IgD-negative memory B cell (primary cell): ENCODE measurements around the gene MYO5A. TPM values are rescaled to one million over a fixed set of nuclear protein-coding genes. Genes with fewer than 3 reads are reported as not detected.
"Not testable (repeated sequence)": the region's sequence is repeated elsewhere in the genome, so short reads cannot be mapped to it uniquely, and the experiment has no call there.

Source experiments
- H3K27ac Mint-ChIP-seq, 3 donors: one replicate each; pipeline ENCODE4 v1.8.0; 2020 to 2022; ENCODE audit warnings: mild to moderate bottlenecking in 3 of 3, mixed read lengths in 3 of 3, moderate library complexity in 1 of 3
- H3K27me3 Mint-ChIP-seq: one replicate; pipeline ENCODE4 v1.8.0; 2021; ENCODE audit warnings: mixed read lengths
- H3K36me3 Mint-ChIP-seq: one replicate; pipeline ENCODE4 v1.8.0; 2020; ENCODE audit warnings: mild to moderate bottlenecking, mixed read lengths
- H3K4me1 Mint-ChIP-seq, 3 donors: one replicate each; pipeline ENCODE4 v1.8.0; 2020 to 2022; ENCODE audit warnings: mixed read lengths in 3 of 3, mild to moderate bottlenecking in 1 of 3
- H3K4me3 Mint-ChIP-seq, 4 donors: one replicate each; pipeline ENCODE4 v1.8.0; 2020 to 2022; ENCODE audit warnings: mild to moderate bottlenecking in 4 of 4, mixed read lengths in 4 of 4, moderate library complexity in 3 of 4
- H3K9me3 Mint-ChIP-seq, 3 donors: one replicate each; pipeline ENCODE4 v1.8.0; 2020 to 2021; ENCODE audit warnings: mixed read lengths in 3 of 3, mild to moderate bottlenecking in 1 of 3
- polyA plus RNA-seq: library from polyadenylated mRNA; unstranded; fragments of 300-500 nt; fragmentation: Illumina TruSeq; gene quantifications from one replicate; pipeline ENCODE4 v1.2.3, GENCODE V29; 2021

The MYO5A gene
- polyA plus RNA-seq, 1 donor from 2014 or later = 16.7 TPM

- Mint-ChIP-seq H3K36me3 (peaks cover 2% of the 10 kb centered on the region), H3K9me3 (no peaks in the 10 kb centered on the region), H3K4me1 (peaks cover 35 to 60% (median 55%) of the 10 kb centered on the region in 3 donors), H3K4me3 (no peak overlapping the region), H3K27ac (peak overlapping the region in 1 of 3 donors; percentile 39), H3K27me3 (no peaks in the 10 kb centered on the region)
Observed at GRCh38 chr15:52524223-52525136, 4.2 kb downstream of the MYO5A start.

- Mint-ChIP-seq H3K4me3 (no peak overlapping the region), H3K36me3 (peaks cover 2% of the 10 kb centered on the region), H3K4me1 (peaks cover 39 to 65% (median 60%) of the 10 kb centered on the region in 3 donors), H3K27ac (peak overlapping the region; percentile 12 to 67 (median 46)), H3K9me3 (no peaks in the 10 kb centered on the region), H3K27me3 (no peaks in the 10 kb centered on the region)
Observed at GRCh38 chr15:52523647-52524046, 5.0 kb downstream of the MYO5A start.

DNA sequence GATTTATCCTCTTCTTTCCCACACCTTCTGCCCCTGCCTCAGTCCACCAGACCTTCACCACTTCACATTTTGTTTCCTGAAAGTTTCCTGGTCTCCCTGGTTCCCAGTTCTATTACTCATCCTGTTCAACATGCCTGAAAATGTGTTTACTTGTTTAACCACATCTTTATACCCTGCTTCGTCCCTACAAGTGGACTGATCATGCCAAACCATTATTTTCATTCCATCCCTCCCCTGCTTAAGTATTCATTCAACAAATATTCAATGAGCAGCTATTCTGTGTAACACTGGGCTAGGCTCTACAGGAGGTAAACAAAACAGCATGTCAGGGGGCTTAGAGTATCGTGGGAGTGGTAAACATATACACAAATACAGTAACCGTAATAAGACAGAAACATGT is 5.5 kb downstream of the MYO5A start:
- Mint-ChIP-seq H3K36me3 (peaks cover 2% of the 10 kb centered on the region), H3K9me3 (no peaks in the 10 kb centered on the region), H3K4me1 (peaks cover 42 to 69% (median 65%) of the 10 kb centered on the region in 3 donors), H3K27me3 (no peaks in the 10 kb centered on the region), H3K4me3 (no peak overlapping the region), H3K27ac (peak overlapping the region; percentile 12 to 67 (median 46))

DNA sequence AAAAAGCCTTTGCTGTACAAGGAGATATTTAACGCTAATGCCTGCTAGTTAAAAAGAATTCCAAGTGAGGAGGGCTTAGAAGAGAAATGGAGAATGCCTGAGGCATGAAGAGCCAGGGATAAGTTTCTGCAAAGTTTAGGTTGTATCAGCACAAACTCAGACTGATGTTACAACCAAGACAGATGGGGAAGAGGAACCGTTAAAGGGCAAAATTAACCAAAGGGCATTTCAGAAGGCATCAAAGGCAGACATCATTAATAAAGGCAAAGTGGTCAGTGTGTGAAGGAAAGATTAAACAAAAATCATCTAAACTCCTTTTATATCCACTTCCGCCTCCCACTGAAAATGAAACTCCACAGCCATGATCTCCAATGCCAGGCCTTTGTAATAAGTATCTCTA is 7.0 kb downstream of the MYO5A start:
- Mint-ChIP-seq H3K9me3 (no peaks in the 10 kb centered on the region), H3K4me3 (no peak overlapping the region), H3K4me1 (peaks cover 39 to 59% (median 50%) of the 10 kb centered on the region in 3 donors), H3K36me3 (peaks cover 2% of the 10 kb centered on the region), H3K27ac (no peak overlapping the region), H3K27me3 (no peaks in the 10 kb centered on the region)

GRCh38 chr15:52520421-52520820 is 8.3 kb downstream of the MYO5A start:
- Mint-ChIP-seq H3K4me1 (peaks cover 39 to 52% (median 42%) of the 10 kb centered on the region in 3 donors), H3K27ac (peak overlapping the region in 2 of 3 donors; percentile 27 to 47), H3K36me3 (peaks cover 2% of the 10 kb centered on the region), H3K9me3 (no peaks in the 10 kb centered on the region), H3K4me3 (peak overlapping the region in 1 of 4 donors; percentile 25), H3K27me3 (no peaks in the 10 kb centered on the region)

GRCh38 chr15:52518487-52519371 is 10.0 kb downstream of the MYO5A start:
- Mint-ChIP-seq H3K4me3 (no peak overlapping the region), H3K36me3 (peaks cover 2% of the 10 kb centered on the region), H3K9me3 (no peaks in the 10 kb centered on the region), H3K27me3 (no peaks in the 10 kb centered on the region), H3K27ac (peak overlapping the region in 1 of 3 donors; percentile 6), H3K4me1 (peaks cover 35 to 43% (median 40%) of the 10 kb centered on the region in 3 donors)

DNA sequence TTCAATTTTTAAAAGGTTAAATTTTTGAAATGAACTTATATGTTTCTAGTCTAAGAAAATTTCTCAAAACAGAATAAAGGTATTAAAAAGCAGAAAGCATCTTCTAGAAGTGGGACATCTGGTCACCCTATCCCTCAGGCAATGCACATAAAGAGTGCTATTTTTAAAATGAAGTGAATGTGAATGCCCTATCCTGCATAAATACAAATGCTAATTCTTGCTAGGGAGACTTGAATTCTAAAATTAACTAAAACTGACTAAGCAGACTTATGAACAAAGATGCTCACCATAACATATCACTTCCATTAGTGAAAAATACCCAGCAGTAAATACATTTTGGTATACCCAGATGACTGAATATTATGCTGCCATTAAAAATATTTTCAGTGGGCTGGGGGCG is 11.7 kb downstream of the MYO5A start:
- peaks cover 26 to 33% (median 26%) of the 10 kb centered on the region in 3 donors for H3K4me1 Mint-ChIP-seq
- H3K27ac Mint-ChIP-seq = no peak overlapping the region
- no peak overlapping the region for H3K4me3 Mint-ChIP-seq
- no peaks in the 10 kb centered on the region for H3K9me3 Mint-ChIP-seq
- no peaks in the 10 kb centered on the region for H3K36me3 Mint-ChIP-seq
- no peaks in the 10 kb centered on the region for H3K27me3 Mint-ChIP-seq

DNA sequence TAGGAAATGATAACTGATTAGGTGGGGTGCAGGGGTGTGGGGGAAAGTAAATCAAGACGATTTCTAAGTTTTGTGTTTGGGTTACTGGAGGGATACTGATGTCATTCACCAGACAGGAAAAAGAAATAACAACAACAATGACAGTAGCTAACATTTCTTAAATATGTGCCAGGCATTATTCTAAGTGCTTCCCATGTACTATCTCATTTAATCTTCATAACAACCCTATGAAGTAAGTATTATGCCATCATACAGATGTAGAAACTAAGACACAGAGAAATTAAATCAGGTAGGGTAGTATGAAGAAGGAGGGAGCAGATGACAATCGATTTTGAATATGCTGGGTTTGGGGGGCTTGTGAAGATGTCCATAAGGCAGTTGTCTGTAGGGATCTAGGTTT is 13.3 kb downstream of the MYO5A start:
- no peaks in the 10 kb centered on the region for H3K9me3 Mint-ChIP-seq
- peaks cover 10 to 32% (median 22%) of the 10 kb centered on the region in 3 donors for H3K4me1 Mint-ChIP-seq
- H3K27me3 Mint-ChIP-seq = no peaks in the 10 kb centered on the region
- H3K36me3 Mint-ChIP-seq = no peaks in the 10 kb centered on the region
- H3K27ac Mint-ChIP-seq = no peak overlapping the region
- no peak overlapping the region for H3K4me3 Mint-ChIP-seq

DNA sequence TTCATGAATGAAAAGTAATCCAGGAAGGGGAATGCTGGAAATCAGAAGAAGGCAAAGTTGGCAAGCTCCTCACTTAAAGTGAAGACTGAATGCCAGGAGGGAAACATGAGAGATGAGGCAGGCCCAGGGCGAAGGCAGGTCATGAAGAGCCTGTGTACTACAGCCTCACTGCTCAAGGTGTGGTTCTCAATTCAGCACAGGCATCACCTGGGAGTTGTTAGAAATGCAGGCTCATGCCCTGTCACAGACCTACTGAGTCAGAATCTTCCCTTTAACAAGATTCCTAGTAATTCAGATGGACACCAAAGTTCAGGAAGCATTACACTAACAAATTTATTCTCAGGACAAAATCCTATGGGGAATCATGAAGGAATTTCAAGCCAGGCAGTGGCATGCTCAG is 14.2 kb downstream of the MYO5A start:
- H3K4me1 Mint-ChIP-seq = peaks cover 16 to 35% (median 18%) of the 10 kb centered on the region in 3 donors

GRCh38 chr15:52512869-52513268 is 15.8 kb downstream of the MYO5A start:
- H3K27me3 Mint-ChIP-seq, H3K9me3 Mint-ChIP-seq, H3K4me3 Mint-ChIP-seq, H3K36me3 Mint-ChIP-seq: not testable (repeated sequence)
- Mint-ChIP-seq H3K27ac (peak overlapping the region in 1 of 3 donors; percentile 80), H3K4me1 (peaks cover 16 to 37% (median 21%) of the 10 kb centered on the region in 3 donors)

More for the DNA sequence above, 14.2 kb downstream of the MYO5A start:
- Mint-ChIP-seq H3K9me3 (no peaks in the 10 kb centered on the region), H3K27me3 (no peaks in the 10 kb centered on the region), H3K36me3 (no peaks in the 10 kb centered on the region), H3K4me3 (no peak overlapping the region), H3K27ac (no peak overlapping the region)

GRCh38 chr15:52511084-52511483 is 17.6 kb downstream of the MYO5A start:
- Mint-ChIP-seq H3K36me3 (no peaks in the 10 kb centered on the region), H3K9me3 (no peaks in the 10 kb centered on the region), H3K4me3 (no peak overlapping the region), H3K4me1 (peaks cover 23 to 43% (median 30%) of the 10 kb centered on the region in 3 donors), H3K27ac (no peak overlapping the region), H3K27me3 (no peaks in the 10 kb centered on the region)

DNA sequence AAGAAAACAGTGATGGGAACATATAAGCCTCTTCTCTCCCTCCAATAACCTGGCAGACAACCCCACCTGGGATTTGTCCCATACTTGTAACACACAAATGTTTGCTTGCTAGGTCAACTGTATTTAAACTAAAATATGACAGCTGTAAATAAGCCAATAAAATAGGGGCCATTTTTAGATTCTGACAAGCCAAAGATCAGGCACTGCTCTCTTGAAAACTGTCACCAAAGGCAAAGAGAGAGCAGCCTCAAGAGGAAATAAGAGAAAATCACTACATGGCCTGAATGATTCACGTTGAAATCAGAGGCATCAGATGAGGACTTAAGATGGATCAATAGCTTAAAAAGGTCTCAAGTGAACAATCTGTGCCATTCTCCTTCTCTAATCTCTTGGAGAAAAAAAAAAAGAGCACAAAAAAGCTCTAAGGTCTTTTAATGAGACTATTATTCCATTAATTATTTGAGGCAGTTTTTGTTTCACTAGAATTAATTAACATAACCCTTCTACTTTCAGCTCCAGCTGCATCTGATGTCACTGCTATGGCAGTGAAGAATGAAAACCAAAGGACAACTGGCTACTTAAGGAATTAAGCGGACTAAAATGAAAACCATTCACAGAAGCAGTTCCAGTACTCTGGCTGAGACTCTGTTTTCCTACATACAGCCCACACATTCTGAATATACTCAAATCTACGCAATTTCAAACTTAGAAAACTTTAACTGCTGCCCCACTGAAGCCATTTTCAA is 19.0 kb downstream of the MYO5A start:
- H3K4me3 Mint-ChIP-seq = no peak overlapping the region
- H3K27ac Mint-ChIP-seq = peak overlapping the region in 1 of 3 donors; percentile 68
- H3K4me1 Mint-ChIP-seq = peaks cover 23 to 50% (median 36%) of the 10 kb centered on the region in 3 donors
- H3K27me3 Mint-ChIP-seq = no peaks in the 10 kb centered on the region
- H3K9me3 Mint-ChIP-seq = no peaks in the 10 kb centered on the region
- no peaks in the 10 kb centered on the region for H3K36me3 Mint-ChIP-seq

GRCh38 chr15:52506549-52506948 is 22.1 kb downstream of the MYO5A start:
- H3K4me3 Mint-ChIP-seq = no peak overlapping the region
- no peaks in the 10 kb centered on the region for H3K27me3 Mint-ChIP-seq
- H3K36me3 Mint-ChIP-seq = no peaks in the 10 kb centered on the region
- H3K4me1 Mint-ChIP-seq = peaks cover 42 to 64% (median 49%) of the 10 kb centered on the region in 3 donors
- no peak overlapping the region for H3K27ac Mint-ChIP-seq
- H3K9me3 Mint-ChIP-seq = no peaks in the 10 kb centered on the region

- peak overlapping the region in 1 of 4 donors; percentile 23 for H3K4me3 Mint-ChIP-seq
- H3K36me3 Mint-ChIP-seq = peaks cover 2% of the 10 kb centered on the region
- H3K27me3 Mint-ChIP-seq = no peaks in the 10 kb centered on the region
- peak overlapping the region in 1 of 3 donors; percentile 69 for H3K27ac Mint-ChIP-seq
- no peaks in the 10 kb centered on the region for H3K9me3 Mint-ChIP-seq
- peaks cover 40 to 52% (median 42%) of the 10 kb centered on the region in 3 donors for H3K4me1 Mint-ChIP-seq
Observed at GRCh38 chr15:52505151-52505550, 23.5 kb downstream of the MYO5A start.
